Transverse colon (tissue), 3 donors: ENCODE results near the gene MCC.

Source experiments
- CTCF ChIP-seq, 5 experiments: fragments of 200-600 bp in 3 of 5; fragments of 450-650 bp in 2 of 5; sonication (generic) in 3 of 5; IDR thresholded peaks; 1 replicate in 2 of 5; 2 replicates in 3 of 5; pipeline ENCODE4 v1.5.1; 2016 to 2017; ENCODE audit warnings: antibody characterized with exemption in 5 of 5, inconsistent platforms in 3 of 5, mild to moderate bottlenecking in 2 of 5, moderate library complexity in 1 of 5
- POLR2A ChIP-seq: fragments of 450-650 bp; IDR thresholded peaks from one replicate; pipeline ENCODE4 v1.6.1; 2016; ENCODE audit warnings: antibody characterized with exemption, mild to moderate bottlenecking, moderate library complexity

DNA sequence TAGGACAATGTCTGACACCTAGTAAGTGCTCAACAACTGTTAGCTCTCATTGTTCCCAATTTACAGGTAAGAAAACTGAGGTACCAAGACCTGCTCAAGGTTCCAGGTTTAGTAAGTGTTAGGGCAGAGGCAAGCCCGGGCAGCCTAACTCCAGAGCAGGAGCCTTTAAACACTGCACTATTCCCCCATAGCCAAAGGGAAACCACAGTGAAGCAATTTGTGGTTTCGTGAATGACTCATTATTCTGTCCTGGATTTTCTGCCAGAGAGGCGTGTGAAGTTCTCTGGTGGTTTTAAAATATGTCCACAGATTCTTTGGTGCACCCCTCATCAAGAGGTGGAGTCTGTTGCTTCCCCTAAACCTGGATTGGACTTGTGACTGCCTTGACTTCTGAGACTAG lies 1.0 kb upstream of the MCC start:
- TF ChIP-seq CTCF (IDR thresholded peaks at IDR 0.05): no peak
- no peak for TF ChIP-seq POLR2A
